Measurements from ENCODE around the gene GOLGA6L9.
"Not testable (repeated sequence)": the region's sequence is repeated elsewhere in the genome, so short reads cannot be mapped to it uniquely, and the experiment has no call there.

The GOLGA6L9 gene

GRCh38 chr15:82429693-82430092 lies at the start of gene GOLGA6L9:
Gene GOLGA6L9, plus strand, starts transcription at chr15:82429816. Its CDS starts 264 bp downstream, at chr15:82430080.
- not testable (repeated sequence) for DNase-seq

GRCh38 chr15:82381330-82381955 lies 48.2 kb upstream of the GOLGA6L9 start:
- not testable (repeated sequence) for DNase-seq

GRCh38 chr15:82387209-82387608 lies 42.4 kb upstream of the GOLGA6L9 start:
- DNase-seq: not testable (repeated sequence)

GRCh38 chr15:82390152-82390551 lies 39.5 kb upstream of the GOLGA6L9 start:
- DNase-seq: not testable (repeated sequence)

- not testable (repeated sequence) for DNase-seq
These were observed 37.5 kb upstream of the GOLGA6L9 start for GRCh38 chr15:82392077-82392476.

- no peak for DNase-seq
These were observed 35.9 kb upstream of the GOLGA6L9 start for GRCh38 chr15:82393671-82394070.

- DNase-seq: not testable (repeated sequence)
These were observed 33.8 kb upstream of the GOLGA6L9 start for GRCh38 chr15:82395788-82396187.

- no peak for DNase-seq
These were observed 31.8 kb upstream of the GOLGA6L9 start for GRCh38 chr15:82397817-82398216.

- no peak for DNase-seq
These were observed 30.8 kb upstream of the GOLGA6L9 start for GRCh38 chr15:82398785-82399184.

- DNase-seq: not testable (repeated sequence)
These were observed 30.1 kb upstream of the GOLGA6L9 start for GRCh38 chr15:82399366-82400103.

GRCh38 chr15:82401918-82402317 lies 27.7 kb upstream of the GOLGA6L9 start:
- not testable (repeated sequence) for DNase-seq

- not testable (repeated sequence) for DNase-seq
These were observed 27.3 kb upstream of the GOLGA6L9 start for GRCh38 chr15:82402341-82402740.

- not testable (repeated sequence) for DNase-seq
These were observed 23.4 kb upstream of the GOLGA6L9 start for GRCh38 chr15:82406211-82406610.

- DNase-seq: not testable (repeated sequence)
These were observed 19.3 kb upstream of the GOLGA6L9 start for GRCh38 chr15:82410306-82410705.

- not testable (repeated sequence) for DNase-seq
These were observed 18.0 kb upstream of the GOLGA6L9 start for GRCh38 chr15:82411595-82411994.

- DNase-seq: not testable (repeated sequence)
These were observed 15.0 kb upstream of the GOLGA6L9 start for GRCh38 chr15:82414525-82415191.

- not testable (repeated sequence) for DNase-seq
These were observed 9.1 kb upstream of the GOLGA6L9 start for GRCh38 chr15:82420516-82420915.

- not testable (repeated sequence) for DNase-seq
These were observed 8.7 kb upstream of the GOLGA6L9 start for GRCh38 chr15:82420966-82421365.

- not testable (repeated sequence) for DNase-seq
These were observed 2.5 kb upstream of the GOLGA6L9 start for GRCh38 chr15:82427117-82427516.

GRCh38 chr15:82445420-82445819 lies 15.8 kb downstream of the GOLGA6L9 start:
- DNase-seq: not testable (repeated sequence)

GRCh38 chr15:82457336-82457735 lies 27.7 kb downstream of the GOLGA6L9 start:
- DNase-seq: not testable (repeated sequence)

- DNase-seq: not testable (repeated sequence)
These were observed 36.0 kb downstream of the GOLGA6L9 start for GRCh38 chr15:82465629-82466028.

GRCh38 chr15:82468205-82468604 lies 38.6 kb downstream of the GOLGA6L9 start:
- DNase-seq: not testable (repeated sequence)

GRCh38 chr15:82469381-82469780 lies 39.8 kb downstream of the GOLGA6L9 start:
- not testable (repeated sequence) for DNase-seq

Measured in GDM1 (cell line).